OCI-M2 (cell line): ENCODE results near the gene PCP4.

Experiments used
- DNase-seq: peaks from one replicate; lab custom pipeline; 2025; ENCODE audit not compliant: unreplicated experiment; lab: John Stamatoyannopoulos, UW

Gene PCP4

DNA sequence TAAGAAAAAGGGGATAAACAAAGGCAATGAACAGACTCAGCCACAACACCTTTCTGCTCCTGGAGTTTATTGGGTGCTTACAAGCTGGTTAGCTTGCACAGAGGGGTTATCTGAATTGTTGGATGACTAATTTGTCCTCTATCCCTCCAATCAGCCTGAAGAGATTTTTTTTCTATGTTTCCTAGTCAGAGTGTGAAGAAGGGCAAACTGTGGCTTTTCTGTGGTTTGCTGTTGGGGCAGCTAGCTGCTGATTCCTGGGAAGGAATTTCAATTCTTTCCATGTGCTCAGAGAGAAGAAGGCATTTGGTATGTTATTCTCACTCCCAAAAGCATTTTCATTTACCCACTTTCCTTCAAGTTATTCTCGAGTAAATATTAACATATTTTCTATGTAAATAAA, 48.6 kb downstream of the PCP4 start:
- DNase-seq, result no peak

GRCh38 chr21:39918558-39918957, 51.3 kb downstream of the PCP4 start:
- no peak for DNase-seq

DNA sequence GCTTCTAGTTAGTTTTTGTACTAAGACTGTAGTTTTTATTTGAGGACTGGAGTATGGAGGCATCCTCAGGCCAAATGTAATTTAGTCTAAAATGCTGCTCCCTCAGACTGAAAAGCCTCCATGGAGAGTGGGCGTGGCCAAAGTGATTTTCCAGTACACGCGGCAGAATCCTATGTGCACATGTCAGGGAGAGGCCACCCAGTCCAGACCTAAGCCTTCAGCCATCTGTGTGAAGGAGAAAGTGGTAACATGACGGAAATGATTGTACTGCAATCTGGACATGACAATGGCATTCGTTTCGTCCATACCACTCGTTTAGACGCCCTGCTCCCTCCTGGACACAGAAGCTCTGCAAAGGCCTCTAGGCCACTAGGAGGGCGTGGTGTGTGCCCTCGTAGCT, 56.2 kb downstream of the PCP4 start:
- no peak for DNase-seq

GRCh38 chr21:39924577-39925308, 57.5 kb downstream of the PCP4 start:
- DNase-seq, result no peak

DNA sequence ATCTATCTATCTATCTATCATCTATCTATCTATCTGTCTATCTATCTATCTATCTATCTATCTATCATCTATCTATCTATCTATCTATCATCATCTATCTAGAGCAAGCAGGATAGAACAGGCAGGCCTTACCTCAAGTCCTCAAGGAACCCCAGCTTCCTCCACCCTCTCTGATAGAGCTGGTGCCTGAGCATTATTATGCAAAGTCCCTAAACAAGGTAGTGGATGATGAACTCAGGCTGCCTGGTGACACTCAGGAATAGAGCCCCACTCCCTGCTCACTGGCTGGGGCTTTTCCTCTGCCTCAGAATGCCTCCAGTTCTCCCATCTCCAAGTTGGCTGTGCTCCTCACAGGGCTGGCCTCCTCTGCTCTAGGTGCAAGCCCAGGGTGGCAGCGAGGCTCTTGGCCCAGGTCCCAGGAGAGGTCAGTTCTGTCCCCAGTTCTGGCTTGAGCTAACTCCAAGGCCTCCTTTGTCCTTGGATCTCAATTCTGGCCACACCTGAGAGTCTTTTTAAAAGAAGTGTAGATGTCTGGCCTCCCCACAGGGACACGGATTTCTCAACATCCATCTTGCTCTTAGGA, 60.2 kb downstream of the PCP4 start:
- DNase-seq, result no peak

- no peak for DNase-seq
These were observed 65.1 kb downstream of the PCP4 start for GRCh38 chr21:39932335-39932734.

GRCh38 chr21:39934895-39935294, 67.7 kb downstream of the PCP4 start:
- DNase-seq, result no peak

GRCh38 chr21:39935716-39936115, 68.5 kb downstream of the PCP4 start:
- DNase-seq, result no peak

DNA sequence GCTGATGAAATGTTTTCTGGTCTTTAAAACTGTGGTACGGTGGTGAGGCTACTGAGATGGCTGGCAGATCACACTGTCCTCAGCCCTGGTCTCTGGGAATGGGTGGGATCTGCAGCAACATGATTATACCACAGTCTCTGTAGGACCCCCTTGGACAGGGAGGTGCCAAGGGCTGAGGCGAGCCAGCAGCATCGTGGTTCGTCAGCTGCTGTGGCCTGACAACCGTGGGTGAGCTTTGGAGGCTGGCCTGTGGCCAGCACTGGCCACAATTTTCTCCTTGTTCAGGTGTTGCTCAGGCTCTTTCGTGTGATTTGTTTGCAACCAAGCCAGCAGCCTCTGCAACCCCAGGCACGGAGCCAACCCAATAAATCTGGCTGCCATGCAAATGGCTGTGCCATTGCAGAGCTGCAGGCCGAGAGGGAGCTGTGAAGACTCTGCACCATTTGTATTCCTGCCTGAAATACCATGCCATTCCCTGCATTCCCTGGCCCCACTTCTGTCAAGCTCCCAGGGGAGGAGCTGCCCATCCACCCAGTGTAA, 70.9 kb downstream of the PCP4 start:
- DNase-seq, result no peak

GRCh38 chr21:39946199-39946598, 79.0 kb downstream of the PCP4 start:
- DNase-seq, result no peak

GRCh38 chr21:39947031-39947430, 79.8 kb downstream of the PCP4 start:
- no peak for DNase-seq

GRCh38 chr21:39951183-39952101, 84.2 kb downstream of the PCP4 start:
- DNase-seq, result no peak

DNA sequence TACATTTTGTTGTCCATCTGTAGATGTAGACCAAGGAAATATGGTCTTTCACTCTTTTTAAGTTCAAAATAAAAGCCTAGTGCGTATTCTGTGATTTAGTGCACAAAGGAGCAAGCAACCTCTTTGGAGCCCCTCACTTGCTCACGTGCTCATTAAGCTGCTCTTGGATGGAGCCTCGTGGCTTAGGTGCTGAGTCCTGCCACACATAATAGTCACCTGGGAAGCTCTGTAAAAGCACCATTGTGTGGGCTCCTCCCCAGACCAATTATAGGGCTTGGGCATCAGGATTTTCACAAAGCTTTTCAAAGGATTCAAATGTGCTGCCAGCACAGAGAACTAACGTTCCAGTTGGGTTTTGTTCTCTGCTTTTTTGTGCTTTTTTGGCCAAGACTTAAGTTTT, 85.0 kb downstream of the PCP4 start:
- no peak for DNase-seq

DNA sequence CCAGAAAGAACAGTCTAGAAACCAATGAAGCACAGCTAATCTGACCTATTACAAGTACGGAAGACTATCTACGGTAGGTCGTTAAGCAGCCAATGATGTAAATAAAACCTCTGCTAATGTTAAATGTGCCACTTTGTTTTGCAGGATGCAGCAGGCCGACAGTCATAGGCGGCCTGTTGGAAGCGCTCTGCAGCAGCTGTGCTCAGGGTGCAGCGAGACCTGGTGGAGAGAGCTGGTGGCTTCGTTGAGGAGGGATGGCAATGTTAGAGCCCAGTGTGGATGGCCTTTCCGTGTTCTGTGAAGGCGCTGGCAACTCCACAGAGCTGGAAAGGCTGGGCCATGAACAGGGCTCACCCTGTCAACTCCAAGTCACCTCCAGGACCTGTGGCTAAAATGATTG, 87.3 kb downstream of the PCP4 start:
- DNase-seq, result no peak

DNA sequence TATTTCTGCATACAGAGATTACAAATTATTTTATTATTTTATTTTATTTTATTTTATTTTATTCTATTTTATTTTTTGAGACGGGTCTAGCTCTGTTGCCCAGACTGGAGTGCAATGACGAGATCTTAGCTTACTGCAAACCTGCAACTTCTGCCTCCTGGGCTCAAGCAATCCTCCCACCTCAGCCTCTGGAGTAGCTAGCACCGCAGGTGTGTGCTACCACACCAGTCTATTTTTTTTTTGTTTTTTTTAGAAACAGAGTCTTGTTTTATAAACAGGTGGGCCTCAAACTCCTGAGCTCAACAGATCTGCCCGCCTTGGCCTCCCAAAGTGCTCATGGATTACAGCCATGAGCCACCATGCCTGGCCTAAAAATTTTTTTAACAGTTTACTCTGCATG, 88.1 kb downstream of the PCP4 start:
- no peak for DNase-seq

DNA sequence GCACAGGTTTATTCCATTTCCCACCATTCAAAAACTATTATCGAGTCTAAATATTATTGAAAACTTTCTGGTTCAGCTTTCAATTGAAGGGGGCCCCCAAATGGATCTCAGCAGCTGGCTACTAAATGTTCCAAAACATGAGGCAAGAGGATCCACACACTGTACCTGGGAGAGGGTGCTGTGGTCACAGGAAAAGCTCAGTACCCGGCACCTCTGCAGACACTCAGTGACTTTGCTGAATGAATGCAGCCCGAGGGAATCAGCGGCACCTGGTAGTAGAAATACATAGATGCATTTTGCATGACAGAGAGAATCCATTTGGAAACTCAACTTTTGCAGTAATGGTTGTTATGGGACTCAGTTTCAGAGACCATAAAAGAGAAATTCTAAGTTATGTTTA, 89.3 kb downstream of the PCP4 start:
- no peak for DNase-seq

GRCh38 chr21:39958731-39959130, 91.5 kb downstream of the PCP4 start:
- no peak for DNase-seq

GRCh38 chr21:39961251-39961650, 94.0 kb downstream of the PCP4 start:
- DNase-seq, result no peak

DNA sequence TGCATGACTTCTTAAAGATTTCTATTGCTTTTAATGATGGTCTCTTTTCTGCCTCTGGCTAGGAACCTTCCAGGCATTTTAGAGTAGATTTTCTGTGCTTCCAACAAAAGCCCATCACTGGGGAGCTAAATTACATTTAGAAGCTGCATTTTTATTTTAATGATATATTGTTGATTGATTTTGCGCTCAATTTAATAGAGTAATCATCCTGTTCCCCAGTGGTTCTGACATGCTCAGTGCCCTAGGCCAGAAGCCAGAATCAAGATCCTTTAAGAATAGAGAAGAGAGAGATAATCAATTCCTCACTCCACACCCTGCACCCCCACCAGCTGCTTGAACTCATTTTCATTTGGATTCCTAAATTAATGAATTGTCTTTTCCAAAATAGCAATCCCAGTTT, 97.8 kb downstream of the PCP4 start:
- DNase-seq, result no peak

DNA sequence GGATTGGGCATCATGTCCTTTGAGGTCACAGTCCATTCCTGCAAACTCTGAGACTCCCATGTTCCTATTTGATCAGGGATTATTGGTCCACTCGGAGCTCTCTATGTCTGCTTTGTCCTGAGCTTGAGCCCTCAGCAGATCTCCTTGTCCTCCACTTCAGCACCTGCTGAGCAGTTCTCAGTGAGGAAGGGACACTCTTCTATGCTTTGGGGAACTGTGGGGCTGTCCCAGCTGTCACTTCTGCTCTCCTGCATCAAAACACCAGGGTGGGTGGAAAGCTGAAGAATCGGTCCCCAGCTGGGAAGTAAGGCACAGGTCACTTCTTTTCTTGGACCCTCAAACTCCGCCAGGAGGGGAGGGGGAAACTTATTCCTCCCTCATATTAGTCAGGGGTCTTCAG, 99.5 kb downstream of the PCP4 start:
- no peak for DNase-seq

DNA sequence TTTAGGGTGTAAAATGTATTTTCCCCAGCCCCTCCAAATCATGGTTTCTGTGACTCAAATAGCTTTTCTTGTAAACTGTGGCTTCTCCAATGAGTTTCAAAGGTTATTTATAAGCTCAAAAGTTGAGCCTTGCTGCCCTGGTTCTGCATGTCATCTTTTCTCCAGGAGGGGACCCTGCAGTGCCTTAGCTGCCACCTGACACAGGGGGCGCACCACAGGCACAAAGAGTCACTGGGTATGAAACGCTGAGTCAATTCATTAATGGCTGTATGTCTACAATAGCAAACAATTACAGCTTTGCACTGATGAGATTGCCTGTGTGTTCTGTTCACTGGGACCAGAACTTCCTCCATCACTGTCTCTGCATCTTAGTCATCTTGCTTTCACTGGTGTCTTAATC, 100.8 kb downstream of the PCP4 start:
- no peak for DNase-seq
